Stimulated activated CD4-positive, alpha-beta T cell treated with anti-CD3 and anti-CD28 coated beads, Interleukin-15, amount 100 ng/mL, for 48 hours (primary cell): Measurements from ENCODE around the gene INSL3.
"Not testable (repeated sequence)": the region's sequence is repeated elsewhere in the genome, so short reads cannot be mapped to it uniquely, and the experiment has no call there.

Source experiments
- DNase-seq, 2 donors: peaks; one replicate each; pipeline ENCODE4 v3.0.0-alpha.2; 2020; ENCODE audit warnings: low read depth in 2 of 2

Gene INSL3

DNA sequence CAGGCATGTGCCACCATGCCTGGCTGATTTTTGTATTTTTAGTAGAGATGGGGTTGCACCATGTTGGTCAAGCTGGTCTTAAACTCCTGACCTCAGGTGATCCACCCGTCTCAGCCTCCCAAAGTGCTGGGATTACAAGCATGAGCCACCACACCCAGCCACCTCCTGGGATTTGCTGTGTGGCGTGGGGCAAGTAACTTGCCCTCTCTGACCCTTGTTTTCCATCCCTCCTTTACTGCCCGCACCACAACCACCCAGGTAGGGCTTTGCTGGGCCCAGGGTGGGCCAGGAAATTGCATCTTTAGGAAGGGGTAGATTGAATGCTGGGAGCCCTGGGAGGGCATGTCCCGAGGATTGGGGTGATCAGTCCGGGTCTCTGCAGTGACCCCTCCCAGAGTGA, 37.6 kb downstream of the INSL3 start:
- not testable (repeated sequence) for DNase-seq

GRCh38 chr19:17780781-17781180, 40.5 kb downstream of the INSL3 start:
- no peak for DNase-seq

GRCh38 chr19:17778968-17779929, 42.1 kb downstream of the INSL3 start:
- DNase-seq = no peak

GRCh38 chr19:17778251-17778967, 42.9 kb downstream of the INSL3 start:
- DNase-seq = peak; percentile 38 to 53

DNA sequence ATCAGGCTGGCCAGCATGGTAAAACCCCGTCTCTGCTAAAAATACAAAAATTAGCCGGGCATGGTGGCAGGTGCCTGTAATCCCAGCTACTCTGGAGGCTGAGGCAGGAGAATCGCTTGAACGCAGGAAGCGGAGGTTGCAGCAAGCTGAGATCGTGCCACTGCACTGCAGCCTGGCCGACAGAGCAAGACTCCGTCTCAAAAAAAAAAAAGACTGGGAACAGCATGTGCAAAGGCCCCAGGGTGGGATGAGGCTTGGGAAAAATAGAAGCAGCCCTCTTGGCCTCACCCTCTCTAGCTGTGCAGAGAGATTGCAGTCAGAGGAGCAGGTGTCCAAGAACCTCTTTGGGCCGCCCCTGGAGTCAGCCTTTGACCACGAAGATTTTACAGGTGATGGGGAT, 43.5 kb downstream of the INSL3 start:
- not testable (repeated sequence) for DNase-seq

- DNase-seq = no peak
Observed at GRCh38 chr19:17775991-17776803, 45.1 kb downstream of the INSL3 start.

GRCh38 chr19:17775245-17775927, 45.9 kb downstream of the INSL3 start:
- DNase-seq = no peak

GRCh38 chr19:17772172-17772571, 49.1 kb downstream of the INSL3 start:
- no peak for DNase-seq

- no peak for DNase-seq
Observed at GRCh38 chr19:17770613-17771012, 50.7 kb downstream of the INSL3 start.

DNA sequence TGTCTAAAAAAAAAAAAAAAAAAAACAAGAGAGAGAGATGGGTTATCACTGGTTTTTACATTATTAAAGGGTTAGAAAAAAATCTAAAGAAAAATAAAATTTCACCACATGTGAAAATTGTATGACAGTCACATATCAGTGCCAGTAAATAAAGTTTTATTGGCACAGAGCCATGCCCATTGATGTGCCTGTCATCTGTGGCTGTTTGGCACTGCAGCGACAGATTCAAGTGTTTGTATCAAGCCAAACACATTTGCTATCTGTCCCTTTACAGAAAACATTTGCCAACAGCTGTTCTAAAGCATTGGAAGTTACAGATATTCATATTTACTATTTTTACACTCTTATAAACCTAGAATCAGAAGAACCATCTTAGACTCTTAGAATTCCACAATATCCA, 53.8 kb downstream of the INSL3 start:
- DNase-seq = no peak

- no peak for DNase-seq
Observed at GRCh38 chr19:17766543-17767131, 54.7 kb downstream of the INSL3 start.
